Hepatocyte (in vitro differentiated cells): Measurements from ENCODE around the gene SEC23IP. TPM values are rescaled to one million over a fixed set of nuclear protein-coding genes. Genes with fewer than 3 reads are reported as not detected.

ENCODE experiments used
- DNase-seq: peaks from one replicate; pipeline ENCODE4 v3.0.0-alpha.2; 2016; ENCODE audit warnings: low spot score
- H2AFZ ChIP-seq: fragments of 200-600 bp; sonication (generic); 2 replicates; pipeline ENCODE4 v1.6.0; 2016; ENCODE audit warnings: antibody characterized with exemption, mild to moderate bottlenecking
- H3K27ac ChIP-seq: fragments of 200-600 bp; sonication (generic); 2 replicates; pipeline ENCODE4 v1.5.1; 2016; ENCODE audit warnings: mild to moderate bottlenecking
- H3K27me3 ChIP-seq: fragments of 200-600 bp; sonication (generic); 2 replicates; pipeline ENCODE4 v1.6.1; 2016
- H3K36me3 ChIP-seq: fragments of 200-600 bp; sonication (generic); replicated peaks from 2 replicates; pipeline ENCODE4 v1.5.1; 2016; ENCODE audit warnings: low read depth; ENCODE audit not compliant: insufficient read depth
- H3K4me1 ChIP-seq: fragments of 200-600 bp; sonication (generic); 2 replicates; pipeline ENCODE4 v1.5.1; 2016; ENCODE audit warnings: mild to moderate bottlenecking, moderate library complexity; ENCODE audit not compliant: insufficient read depth
- H3K4me2 ChIP-seq: fragments of 200-600 bp; sonication (generic); 2 replicates; pipeline ENCODE4 v1.6.0; 2016
- H3K4me3 ChIP-seq: fragments of 200-600 bp; sonication (generic); 2 replicates; pipeline ENCODE4 v1.5.1; 2016; ENCODE audit warnings: mild to moderate bottlenecking
- H3K79me2 ChIP-seq: fragments of 200-600 bp; sonication (generic); 2 replicates; pipeline ENCODE4 v1.6.0; 2017; ENCODE audit warnings: mild to moderate bottlenecking
- H3K9me2 ChIP-seq: fragments of 200-600 bp; sonication (generic); replicated peaks from 2 replicates; pipeline ENCODE4 v1.6.0; 2017; ENCODE audit warnings: mild to moderate bottlenecking; ENCODE audit not compliant: insufficient read depth
- H3K9me3 ChIP-seq: fragments of 200-600 bp; sonication (generic); 2 replicates; pipeline ENCODE4 v1.5.1; 2016; ENCODE audit warnings: low read depth, mild to moderate bottlenecking
- H4K20me1 ChIP-seq: fragments of 200-600 bp; sonication (generic); 2 replicates; pipeline ENCODE4 v1.6.0; 2016; ENCODE audit warnings: mild to moderate bottlenecking; ENCODE audit not compliant: insufficient read depth, poor library complexity, severe bottlenecking
- EZH2 ChIP-seq: fragments of 200-600 bp; sonication (generic); IDR thresholded peaks from 2 replicates; pipeline ENCODE4 v1.6.1; 2016; ENCODE audit warnings: antibody characterized with exemption, mild to moderate bottlenecking, borderline replicate concordance
- EZH2phosphoT487 ChIP-seq: fragments of 200-600 bp; sonication (generic); IDR thresholded peaks from one replicate; pipeline ENCODE4 v1.6.1; 2018; ENCODE audit warnings: antibody characterized with exemption, mild to moderate bottlenecking, low read depth, moderate library complexity; ENCODE audit not compliant: unreplicated experiment, severe bottlenecking
- WGBS: methylation state at CpG from one replicate; pipeline ENCODE4 v1.1.6; 2016; ENCODE audit warnings: low lambda C conversion rate; ENCODE audit errors: missing lambda C conversion rate; 5-methylcytosine and 5-hydroxymethylcytosine counted together
- polyA plus RNA-seq: library from polyadenylated mRNA; unstranded; fragments of >200 nt; fragmentation: Nextera tagmentation; extraction: Ambion mirVana; gene quantifications from 2 replicates; pipeline ENCODE4 v1.2.1, GENCODE V29; 2016
- total RNA-seq: library from RNA; depleted of rRNA; stranded (reverse); fragments of >200 nt; gene quantifications from 2 replicates; pipeline ENCODE4 v1.2.3, GENCODE V29; 2014
- TF ChIP-seq, protein P1 (sequence below): fragments of 200-600 bp; sonication (generic); IDR thresholded peaks from 2 replicates; pipeline ENCODE4 v1.5.1; 2016; ENCODE audit warnings: antibody characterized with exemption, mild to moderate bottlenecking; ENCODE audit not compliant: poor library complexity

Gene SEC23IP
- total and polyA plus RNA-seq, 2 experiments from 2014 or later: 27.4 to 39.9 TPM

- TF ChIP-seq, protein P1, sequence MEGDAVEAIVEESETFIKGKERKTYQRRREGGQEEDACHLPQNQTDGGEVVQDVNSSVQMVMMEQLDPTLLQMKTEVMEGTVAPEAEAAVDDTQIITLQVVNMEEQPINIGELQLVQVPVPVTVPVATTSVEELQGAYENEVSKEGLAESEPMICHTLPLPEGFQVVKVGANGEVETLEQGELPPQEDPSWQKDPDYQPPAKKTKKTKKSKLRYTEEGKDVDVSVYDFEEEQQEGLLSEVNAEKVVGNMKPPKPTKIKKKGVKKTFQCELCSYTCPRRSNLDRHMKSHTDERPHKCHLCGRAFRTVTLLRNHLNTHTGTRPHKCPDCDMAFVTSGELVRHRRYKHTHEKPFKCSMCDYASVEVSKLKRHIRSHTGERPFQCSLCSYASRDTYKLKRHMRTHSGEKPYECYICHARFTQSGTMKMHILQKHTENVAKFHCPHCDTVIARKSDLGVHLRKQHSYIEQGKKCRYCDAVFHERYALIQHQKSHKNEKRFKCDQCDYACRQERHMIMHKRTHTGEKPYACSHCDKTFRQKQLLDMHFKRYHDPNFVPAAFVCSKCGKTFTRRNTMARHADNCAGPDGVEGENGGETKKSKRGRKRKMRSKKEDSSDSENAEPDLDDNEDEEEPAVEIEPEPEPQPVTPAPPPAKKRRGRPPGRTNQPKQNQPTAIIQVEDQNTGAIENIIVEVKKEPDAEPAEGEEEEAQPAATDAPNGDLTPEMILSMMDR: no peak
- TF ChIP-seq EZH2: no peak
- TF ChIP-seq EZH2phosphoT487: no peak
- Histone ChIP-seq H3K4me2 (no peak overlapping the region), H3K9me3 (no peaks in the 10 kb centered on the region), H3K27me3 (no peaks in the 10 kb centered on the region), H3K79me2 (peaks cover 4% of the 10 kb centered on the region), H3K9me2 (no peaks in the 10 kb centered on the region), H2AFZ (no peak overlapping the region), H3K4me3 (no peak overlapping the region), H3K27ac (no peak overlapping the region), H3K4me1 (no peaks in the 10 kb centered on the region), H3K36me3 (no peaks in the 10 kb centered on the region), H4K20me1 (no peaks in the 10 kb centered on the region)
- DNase-seq: no peak
- 87% methylated on average over 3 of the region's 3 CpGs for WGBS
These were observed 25.2 kb downstream of the SEC23IP start for GRCh38 chr10:119917777-119918176.

- no peaks in the 10 kb centered on the region for H3K9me2 ChIP-seq
- H4K20me1 ChIP-seq: no peaks in the 10 kb centered on the region
- no peaks in the 10 kb centered on the region for H3K36me3 ChIP-seq
- H3K4me2 ChIP-seq: no peak overlapping the region
- no peak for TF ChIP-seq EZH2
- TF ChIP-seq, protein P1: no peak
- TF ChIP-seq EZH2phosphoT487: no peak
- no peak for DNase-seq
- H3K4me3 ChIP-seq: no peak overlapping the region
- H3K27ac ChIP-seq: no peak overlapping the region
- peaks cover 4% of the 10 kb centered on the region for H3K79me2 ChIP-seq
- no peaks in the 10 kb centered on the region for H3K9me3 ChIP-seq
- H3K27me3 ChIP-seq: no peaks in the 10 kb centered on the region
- WGBS: 99% methylated on average over 3 of the region's 3 CpGs
- H3K4me1 ChIP-seq: no peaks in the 10 kb centered on the region
- H2AFZ ChIP-seq: no peak overlapping the region
These were observed 26.7 kb downstream of the SEC23IP start for GRCh38 chr10:119919271-119919670.

GRCh38 chr10:119919826-119920225 lies 27.3 kb downstream of the SEC23IP start:
- no peak overlapping the region for H3K4me3 ChIP-seq
- no peak for DNase-seq
- H3K79me2 ChIP-seq: peaks cover 4% of the 10 kb centered on the region
- H3K4me1 ChIP-seq: no peaks in the 10 kb centered on the region
- no peaks in the 10 kb centered on the region for H3K27me3 ChIP-seq
- no peaks in the 10 kb centered on the region for H4K20me1 ChIP-seq
- TF ChIP-seq, protein P1: no peak
- TF ChIP-seq EZH2: no peak
- TF ChIP-seq EZH2phosphoT487: no peak
- no peaks in the 10 kb centered on the region for H3K36me3 ChIP-seq
- H3K27ac ChIP-seq: no peak overlapping the region
- H3K9me3 ChIP-seq: no peaks in the 10 kb centered on the region
- WGBS: 98% methylated on average over 1 of the region's 1 CpG
- H2AFZ ChIP-seq: no peak overlapping the region
- no peaks in the 10 kb centered on the region for H3K9me2 ChIP-seq
- no peak overlapping the region for H3K4me2 ChIP-seq

DNA sequence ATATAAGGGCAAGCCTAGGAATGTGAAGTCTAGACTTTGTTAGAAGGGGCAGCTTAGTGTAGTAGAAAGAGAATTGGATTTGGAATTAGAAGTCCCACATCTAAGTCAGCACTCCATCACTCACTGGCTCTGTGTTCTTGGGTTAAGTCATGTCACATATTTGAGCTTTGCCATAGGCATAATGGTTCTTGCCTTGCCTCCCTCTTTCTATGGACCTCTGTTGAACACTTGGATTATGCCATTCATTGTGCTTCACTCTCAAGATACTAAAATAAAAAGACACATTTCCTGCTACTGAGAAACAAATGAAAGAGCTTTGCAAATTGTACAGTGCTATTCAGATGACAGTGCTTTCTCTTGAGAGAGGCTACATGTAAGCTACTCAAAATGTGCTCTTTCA lies 35.9 kb downstream of the SEC23IP start:
- peaks cover 3% of the 10 kb centered on the region for H3K79me2 ChIP-seq
- H3K4me1 ChIP-seq: no peaks in the 10 kb centered on the region
- no peak overlapping the region for H3K27ac ChIP-seq
- no peaks in the 10 kb centered on the region for H3K9me2 ChIP-seq
- no peak overlapping the region for H3K4me3 ChIP-seq
- TF ChIP-seq EZH2: no peak
- TF ChIP-seq, protein P1: no peak
- TF ChIP-seq EZH2phosphoT487: no peak
- H3K9me3 ChIP-seq: no peaks in the 10 kb centered on the region
- DNase-seq: no peak
- H3K27me3 ChIP-seq: no peaks in the 10 kb centered on the region
- H3K36me3 ChIP-seq: no peaks in the 10 kb centered on the region
- no peak overlapping the region for H2AFZ ChIP-seq
- no peaks in the 10 kb centered on the region for H4K20me1 ChIP-seq
- no peak overlapping the region for H3K4me2 ChIP-seq
